Activated CD4-positive, alpha-beta T cell treated with anti-CD3 and anti-CD28 coated beads for 36 hours (primary cell): ENCODE measurements around the gene PRDX5. TPM values are rescaled to one million over a fixed set of nuclear protein-coding genes. Genes with fewer than 3 reads are reported as not detected.
A peak's percentile ranks its signal among the peaks of the same experiment; 100 is the strongest.

Experiments used
- ATAC-seq: fragments of 200-7000 bp; cut with Tn5 transposase; one replicate; pipeline ENCODE4 v1.10.0; 2021; ENCODE audit warnings: mild to moderate bottlenecking, moderate library complexity
- CTCF ChIA-PET: fragments of 350-600 bp; sonication (Branson Sonifier 250); formaldehyde crosslinking; loops from one replicate; lab custom pipeline; 2021; ENCODE audit warnings: antibody characterized with exemption; lab: Charles Lee
- POLR2A ChIA-PET: fragments of 350-600 bp; sonication (Branson Sonifier 250); formaldehyde crosslinking; loops from one replicate; lab custom pipeline; 2021; ENCODE audit warnings: antibody characterized with exemption, inconsistent platforms; lab: Charles Lee
- DNase-seq: peaks from one replicate; pipeline ENCODE4 v3.0.0-alpha.2; 2020
- H3K27ac Mint-ChIP-seq: one replicate; pipeline ENCODE4 v1.8.0; 2021; ENCODE audit warnings: mixed read lengths
- H3K27me3 Mint-ChIP-seq: one replicate; pipeline ENCODE4 v1.8.0; 2021; ENCODE audit warnings: mixed read lengths
- H3K36me3 Mint-ChIP-seq: one replicate; pipeline ENCODE4 v1.8.0; 2021; ENCODE audit warnings: low read depth, mixed read lengths
- H3K4me1 Mint-ChIP-seq: one replicate; pipeline ENCODE4 v1.8.0; 2021; ENCODE audit warnings: mixed read lengths
- H3K4me3 Mint-ChIP-seq: one replicate; pipeline ENCODE4 v1.8.0; 2021; ENCODE audit warnings: mild to moderate bottlenecking, moderate library complexity, mixed read lengths
- H3K9me3 Mint-ChIP-seq: one replicate; pipeline ENCODE4 v1.8.0; 2021; ENCODE audit warnings: low read depth, mixed read lengths
- intact Hi-C, 2 experiments: fragments of 100-400 bp; cut with DNase I in 1 of 2; cut with micrococcal nuclease in 1 of 2; formaldehyde crosslinking; loops; one replicate each; pipeline versions ENCODE4 v1.14.2 to v1.15.1; 2022 to 2024; cut with DNase I, micrococcal nuclease
- total RNA-seq, 2 experiments: library from RNA; stranded (reverse); gene quantifications; one replicate each; pipeline ENCODE4 v1.2.3, GENCODE V29; 2021

PRDX5 gene
- total RNA-seq, 2 experiments from 2014 or later: 110 to 142 TPM

- ATAC-seq (no peak), DNase-seq (no peak)
- Mint-ChIP-seq H3K27me3 (no peaks in the 10 kb centered on the region), H3K4me1 (peaks cover 36% of the 10 kb centered on the region), H3K4me3 (peak overlapping the region; percentile 58), H3K36me3 (peaks cover 25% of the 10 kb centered on the region), H3K27ac (peak overlapping the region; percentile 56), H3K9me3 (no peaks in the 10 kb centered on the region)
- POLR2A ChIA-PET: interaction anchor here (0.6 kb wide), 1 partner anchor 615 kb away, joined by 4 read pairs; no protein-coding TSS in a partner anchor
- intact Hi-C loops: loop anchor here (5.0 kb wide), 2 partner anchors 40 to 295 kb away; partner anchors contain the start of genes PRDX5 (in 1 of the 2) and TRMT112 (in 1 of the 2)
- CTCF ChIA-PET: interaction anchor here (0.6 to 2.7 kb wide), 6 partner anchors 10 to 113 kb away, joined by 3 to 8 read pairs (median 5); partner anchors contain the start of gene ESRRA
Measured at GRCh38 chr11:64357446-64357845, 39.5 kb downstream of the PRDX5 start.

- Mint-ChIP-seq H3K4me1 (peaks cover 36% of the 10 kb centered on the region), H3K4me3 (peak overlapping the region; percentile 58), H3K27me3 (no peaks in the 10 kb centered on the region), H3K36me3 (peaks cover 28% of the 10 kb centered on the region), H3K27ac (peak overlapping the region; percentile 56), H3K9me3 (no peaks in the 10 kb centered on the region)
- ChIA-PET POLR2A (interaction anchor here (0.6 kb wide), 1 partner anchor 615 kb away, joined by 4 read pairs; no protein-coding TSS in a partner anchor), CTCF (interaction anchor here (0.6 to 2.7 kb wide), 4 partner anchors 41 to 91 kb away, joined by 3 to 8 read pairs (median 6); partner anchors contain the start of gene ESRRA)
- intact Hi-C loops: loop anchor here (2.0 to 5.0 kb wide), 6 partner anchors 15 to 419 kb away; partner anchors contain the start of genes PRDX5 (in 1 of the 2) and TRMT112 (in 1 of the 2)
- ATAC-seq: peak; percentile 74
- DNase-seq: peak; percentile 83
Measured at GRCh38 chr11:64357904-64358535, 40.1 kb downstream of the PRDX5 start.

GRCh38 chr11:64358536-64358906 is 40.6 kb downstream of the PRDX5 start:
- intact Hi-C loops: loop anchor here (2.0 to 5.0 kb wide), 6 partner anchors 16 to 418 kb away; partner anchors contain the start of genes PRDX5 (in 1 of the 2) and TRMT112 (in 1 of the 2)
- Mint-ChIP-seq H3K4me3 (peak overlapping the region; percentile 58), H3K36me3 (peaks cover 30% of the 10 kb centered on the region), H3K27me3 (no peaks in the 10 kb centered on the region), H3K4me1 (peaks cover 36% of the 10 kb centered on the region), H3K9me3 (no peaks in the 10 kb centered on the region), H3K27ac (no peak overlapping the region)
- ChIA-PET CTCF (interaction anchor here (1.1 to 2.7 kb wide), 3 partner anchors 54 to 91 kb away, joined by 3 to 8 read pairs (median 8); partner anchors contain the start of gene ESRRA), POLR2A (no interaction called here)
- ATAC-seq (no peak), DNase-seq (no peak)

- H3K36me3 Mint-ChIP-seq: peaks cover 30% of the 10 kb centered on the region
- H3K27me3 Mint-ChIP-seq: no peaks in the 10 kb centered on the region
- peak; percentile 80 for DNase-seq
- intact Hi-C loops: loop anchor here (1.0 to 5.0 kb wide), 11 partner anchors 16 to 418 kb away; partner anchors contain the start of genes PRDX5 (in 2 of the 2), ESRRA (in 1 of the 2), GPR137 (in 1 of the 2) and NRXN2 (in 1 of the 2)
- CTCF ChIA-PET: interaction anchor here (0.6 to 2.7 kb wide), 2 partner anchors 55 to 90 kb away, joined by 4 to 8 read pairs; partner anchors contain the start of gene ESRRA
- H3K4me1 Mint-ChIP-seq: peaks cover 36% of the 10 kb centered on the region
- ATAC-seq: peak; percentile 69
- peak within 1 kb of the TSS; percentile 85 for H3K4me3 Mint-ChIP-seq
- POLR2A ChIA-PET: interaction anchor here (1.0 kb wide), 1 partner anchor 9 kb away, joined by 3 read pairs; no protein-coding TSS in a partner anchor
- H3K9me3 Mint-ChIP-seq: no peaks in the 10 kb centered on the region
- H3K27ac Mint-ChIP-seq: peak within 1 kb of the TSS; percentile 56
Measured at GRCh38 chr11:64358907-64359711, 41.2 kb downstream of the PRDX5 start, which contains the start of gene RPS6KA4. Gene RPS6KA4 (plus strand): TSS chr11:64359162. CDS start chr11:64359236, 74 bp downstream.

- no peaks in the 10 kb centered on the region for H3K27me3 Mint-ChIP-seq
Measured at GRCh38 chr11:64359712-64360445, 42.0 kb downstream of the PRDX5 start.

GRCh38 chr11:64360448-64360921 is 42.6 kb downstream of the PRDX5 start:
- H3K9me3 Mint-ChIP-seq: no peaks in the 10 kb centered on the region
- DNase-seq: no peak
- H3K27me3 Mint-ChIP-seq: no peaks in the 10 kb centered on the region
- H3K36me3 Mint-ChIP-seq: peaks cover 38% of the 10 kb centered on the region
- ChIA-PET POLR2A (no interaction called here), CTCF (interaction anchor here (0.6 to 1.2 kb wide), 5 partner anchors 11 to 643 kb away, joined by 3 to 8 read pairs (median 4); partner anchors contain the start of gene PRDX5)
- peak overlapping the region; percentile 85 for H3K4me3 Mint-ChIP-seq
- intact Hi-C loops: no loop called here
- no peak for ATAC-seq
- peaks cover 31% of the 10 kb centered on the region for H3K4me1 Mint-ChIP-seq
- peak overlapping the region; percentile 47 for H3K27ac Mint-ChIP-seq

More at GRCh38 chr11:64359712-64360445, 42.0 kb downstream of the PRDX5 start:
- intact Hi-C loops: loop anchor here (1.0 to 5.0 kb wide), 11 partner anchors 17 to 417 kb away; partner anchors contain the start of genes PRDX5 (in 2 of the 2), ESRRA (in 1 of the 2), GPR137 (in 1 of the 2) and NRXN2 (in 1 of the 2)
- Mint-ChIP-seq H3K4me1 (peaks cover 36% of the 10 kb centered on the region), H3K27ac (peak overlapping the region; percentile 47), H3K4me3 (peak overlapping the region; percentile 85), H3K9me3 (no peaks in the 10 kb centered on the region), H3K36me3 (peaks cover 33% of the 10 kb centered on the region)
- DNase-seq (peak; percentile 63), ATAC-seq (peak; percentile 18)
- POLR2A ChIA-PET: interaction anchor here (1.0 kb wide), 1 partner anchor 9 kb away, joined by 3 read pairs; no protein-coding TSS in a partner anchor
- CTCF ChIA-PET: interaction anchor here (0.6 to 1.2 kb wide), 4 partner anchors 11 to 89 kb away, joined by 3 to 5 read pairs (median 4); partner anchors contain the start of gene PRDX5

GRCh38 chr11:64361659-64362058 is 43.7 kb downstream of the PRDX5 start:
- Mint-ChIP-seq H3K36me3 (peaks cover 46% of the 10 kb centered on the region), H3K27ac (no peak overlapping the region), H3K4me3 (no peak overlapping the region), H3K4me1 (peaks cover 28% of the 10 kb centered on the region), H3K27me3 (no peaks in the 10 kb centered on the region), H3K9me3 (no peaks in the 10 kb centered on the region)
- no peak for DNase-seq
- intact Hi-C loops: no loop called here
- POLR2A ChIA-PET: no interaction called here
- CTCF ChIA-PET: interaction anchor here (1.2 kb wide), 1 partner anchor 284 kb away, joined by 8 read pairs; no protein-coding TSS in a partner anchor
- ATAC-seq: no peak

GRCh38 chr11:64362339-64362738 is 44.4 kb downstream of the PRDX5 start:
- peaks cover 47% of the 10 kb centered on the region for H3K36me3 Mint-ChIP-seq
- ChIA-PET POLR2A (no interaction called here), CTCF (no interaction called here)
- H3K27ac Mint-ChIP-seq: no peak overlapping the region
- no peaks in the 10 kb centered on the region for H3K9me3 Mint-ChIP-seq
- no peak for ATAC-seq
- peaks cover 27% of the 10 kb centered on the region for H3K4me1 Mint-ChIP-seq
- no peaks in the 10 kb centered on the region for H3K27me3 Mint-ChIP-seq
- no peak for DNase-seq
- no peak overlapping the region for H3K4me3 Mint-ChIP-seq
- intact Hi-C loops: no loop called here

GRCh38 chr11:64364435-64364834 is 46.5 kb downstream of the PRDX5 start:
- POLR2A ChIA-PET: no interaction called here
- CTCF ChIA-PET: interaction anchor here (0.7 to 1.3 kb wide), 2 partner anchors 33 to 554 kb away, joined by 3 to 4 read pairs; no protein-coding TSS in a partner anchor
- DNase-seq (no peak), ATAC-seq (no peak)
- Mint-ChIP-seq H3K4me3 (no peak overlapping the region), H3K36me3 (peaks cover 53% of the 10 kb centered on the region), H3K9me3 (no peaks in the 10 kb centered on the region), H3K27ac (no peak overlapping the region), H3K27me3 (no peaks in the 10 kb centered on the region), H3K4me1 (peaks cover 15% of the 10 kb centered on the region)
- intact Hi-C loops: no loop called here

GRCh38 chr11:64364911-64365310 is 47.0 kb downstream of the PRDX5 start:
- intact Hi-C loops: no loop called here
- H3K36me3 Mint-ChIP-seq: peaks cover 56% of the 10 kb centered on the region
- no peak overlapping the region for H3K4me3 Mint-ChIP-seq
- DNase-seq (no peak), ATAC-seq (no peak)
- CTCF ChIA-PET: interaction anchor here (0.7 to 1.3 kb wide), 2 partner anchors 33 to 554 kb away, joined by 3 to 4 read pairs; no protein-coding TSS in a partner anchor
- no peaks in the 10 kb centered on the region for H3K27me3 Mint-ChIP-seq
- no peak overlapping the region for H3K27ac Mint-ChIP-seq
- no peaks in the 10 kb centered on the region for H3K9me3 Mint-ChIP-seq
- POLR2A ChIA-PET: no interaction called here
- H3K4me1 Mint-ChIP-seq: peaks cover 10% of the 10 kb centered on the region
